Myocyte (in vitro differentiated cells): ENCODE data around the gene L3MBTL4. TPM values are rescaled to one million over a fixed set of nuclear protein-coding genes. Genes with fewer than 3 reads are reported as not detected.
"Not testable (repeated sequence)": the region's sequence is repeated elsewhere in the genome, so short reads cannot be mapped to it uniquely, and the experiment has no call there.

ENCODE experiments used
- DNase-seq: peaks from one replicate; pipeline ENCODE4 v3.0.0-alpha.2; 2012; ENCODE audit warnings: low read depth
- polyA plus RNA-seq: library from polyadenylated mRNA; unstranded; fragments of >200 nt; gene quantifications from one replicate; pipeline ENCODE4 v1.2.1, GENCODE V29; 2012; ENCODE audit warnings: missing spikeins
- total RNA-seq: library from RNA; depleted of rRNA; stranded (reverse); fragments of >200 nt; gene quantifications from 2 replicates; pipeline ENCODE4 v1.2.3, GENCODE V29; 2014

L3MBTL4 gene
- total RNA-seq, result 0.05 TPM in 1 of 2 replicates, not detected in the other
- polyA plus RNA-seq, result 0.03 TPM

GRCh38 chr18:6414723-6415417 is at the start of gene L3MBTL4:
Gene L3MBTL4, minus strand, starts transcription at chr18:6414911. Its CDS starts 103,286 bp downstream, at chr18:6311625.
- no peak for DNase-seq

DNA sequence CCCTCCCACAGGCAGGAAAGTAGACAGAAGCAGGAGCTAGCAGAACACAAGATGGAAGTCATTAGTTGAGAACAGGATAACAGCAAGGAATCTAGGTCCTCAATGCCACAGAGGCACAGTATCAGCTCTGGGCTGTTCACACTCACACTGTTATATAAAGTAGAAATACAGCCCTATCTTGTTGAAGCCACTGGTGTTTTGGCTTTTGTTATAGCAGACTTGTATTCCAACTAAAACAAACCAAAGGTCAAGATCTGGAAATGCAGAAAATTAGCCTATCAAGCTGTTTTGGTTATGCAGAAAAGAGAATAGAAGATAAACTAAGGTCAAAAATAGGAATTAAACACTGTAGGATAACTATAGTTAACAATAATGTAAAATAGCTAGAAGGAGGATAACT is 37.5 kb upstream of the L3MBTL4 start:
- no peak for DNase-seq

GRCh38 chr18:6449213-6449612 is 34.5 kb upstream of the L3MBTL4 start:
- DNase-seq, result no peak

- no peak for DNase-seq
These were observed 29.9 kb upstream of the L3MBTL4 start for GRCh38 chr18:6444466-6445228.

GRCh38 chr18:6441200-6441599 is 26.5 kb upstream of the L3MBTL4 start:
- no peak for DNase-seq

DNA sequence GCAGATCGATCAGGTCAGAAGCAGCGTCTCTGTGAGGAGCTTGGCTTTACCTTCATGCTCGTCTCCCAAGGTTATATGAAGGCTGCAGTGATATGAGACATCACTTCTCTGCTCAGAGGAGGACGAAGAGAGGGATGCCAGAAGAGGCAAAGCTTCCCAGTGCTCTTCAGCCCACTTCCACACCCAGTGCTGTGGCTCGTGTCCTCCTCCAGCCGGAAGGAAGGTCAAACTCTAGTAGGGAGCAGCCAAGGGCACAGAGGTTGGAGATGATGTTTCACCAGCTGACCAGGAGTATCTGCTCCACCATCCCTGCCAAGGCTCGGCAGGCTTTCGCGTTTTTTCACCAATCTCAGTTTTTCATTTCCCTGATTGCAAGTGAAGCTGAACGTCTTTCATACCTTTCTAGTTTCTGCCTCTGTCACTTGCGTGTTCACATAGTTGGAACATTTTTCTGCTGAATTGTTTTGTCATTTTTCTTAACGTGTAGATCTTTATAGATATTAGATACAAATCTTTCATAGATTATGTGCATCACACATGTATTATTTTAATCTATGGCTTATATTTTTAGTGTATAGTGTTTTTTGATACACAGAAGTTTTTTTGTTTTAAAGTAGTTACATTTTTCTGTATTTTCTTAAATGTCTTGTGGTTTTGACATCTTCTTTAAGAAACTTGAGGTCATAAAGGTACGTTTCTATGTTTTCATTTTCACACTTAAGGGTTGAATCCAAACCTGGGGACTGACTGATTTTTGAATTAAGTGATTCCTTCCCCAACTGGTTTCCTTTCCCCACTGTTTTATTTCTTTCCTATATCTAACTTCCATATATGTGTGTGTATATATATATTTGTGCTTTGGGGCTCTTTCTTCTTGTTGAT is 23.5 kb upstream of the L3MBTL4 start:
- DNase-seq, result no peak

DNA sequence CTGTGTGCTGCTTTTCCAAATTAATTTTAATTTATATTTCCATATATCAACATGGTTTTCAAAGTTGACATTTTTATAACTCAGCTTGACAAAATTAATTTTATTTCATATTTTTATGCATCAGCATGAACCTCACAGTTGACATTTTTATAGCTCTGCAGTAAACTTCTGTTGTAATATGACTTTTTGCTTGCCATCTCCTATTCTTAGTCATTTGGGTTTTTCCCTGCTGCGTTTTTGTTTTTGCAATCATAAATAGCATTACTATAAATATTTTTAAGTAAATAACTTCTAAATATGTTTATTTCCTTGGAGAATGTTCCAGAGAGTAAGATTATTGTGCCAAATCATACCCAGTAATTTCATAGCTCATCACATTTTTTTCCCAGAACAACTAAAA is 21.0 kb upstream of the L3MBTL4 start:
- DNase-seq, result no peak

GRCh38 chr18:6434987-6435709 is 20.4 kb upstream of the L3MBTL4 start:
- DNase-seq, result no peak

DNA sequence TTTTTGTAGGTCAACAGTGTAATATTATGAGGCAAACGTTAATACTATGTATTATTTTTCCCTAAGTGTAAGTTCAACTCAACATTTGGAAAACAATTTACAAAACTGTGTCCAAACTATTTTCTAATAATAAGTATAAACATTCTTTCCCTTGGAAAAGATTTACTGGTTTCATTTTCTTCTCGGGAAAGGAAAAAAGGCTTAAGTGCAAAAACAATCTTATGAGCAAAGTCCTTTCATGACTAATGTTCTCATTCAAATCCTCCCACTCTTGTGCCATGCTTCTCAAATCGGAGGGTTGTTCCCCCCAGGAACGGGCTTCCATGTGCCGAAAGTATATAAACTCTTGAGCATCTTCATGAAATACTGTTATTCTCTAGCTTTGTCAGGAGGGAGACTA is 19.8 kb upstream of the L3MBTL4 start:
- DNase-seq, result no peak

DNA sequence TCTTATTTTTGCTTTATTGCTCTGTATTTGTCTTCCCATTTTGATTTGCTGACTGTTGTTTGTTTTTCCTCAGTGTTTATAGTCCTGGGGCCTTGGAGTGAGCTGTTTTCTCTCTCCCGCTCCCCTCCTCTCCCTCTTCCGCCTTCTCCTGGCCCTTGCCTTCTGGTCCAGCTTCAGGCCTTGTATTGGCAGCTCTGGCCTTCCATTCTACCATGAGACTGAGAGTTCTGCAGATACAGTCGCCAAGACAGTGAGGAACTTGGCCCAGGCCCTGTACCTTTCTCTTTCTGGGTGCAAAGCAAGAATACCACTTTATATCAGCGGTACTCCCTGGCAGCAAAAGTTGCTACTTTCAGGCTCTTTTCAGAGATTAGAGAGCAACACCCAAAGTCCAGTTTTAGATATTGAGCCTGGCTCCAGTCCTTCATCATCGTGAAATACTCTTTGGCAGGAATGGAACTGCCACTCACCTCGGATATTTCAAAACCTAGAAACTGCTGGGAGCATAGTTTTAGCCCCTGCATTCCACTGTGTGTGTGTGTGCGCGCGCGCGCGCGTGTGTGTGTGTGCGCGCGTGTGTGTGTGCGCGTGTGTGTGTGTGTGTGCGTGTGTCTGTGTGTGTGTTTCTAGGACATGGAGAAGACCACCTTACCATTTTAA is 17.1 kb upstream of the L3MBTL4 start:
- no peak for DNase-seq

GRCh38 chr18:6428851-6429395 is 14.2 kb upstream of the L3MBTL4 start:
- no peak for DNase-seq

DNA sequence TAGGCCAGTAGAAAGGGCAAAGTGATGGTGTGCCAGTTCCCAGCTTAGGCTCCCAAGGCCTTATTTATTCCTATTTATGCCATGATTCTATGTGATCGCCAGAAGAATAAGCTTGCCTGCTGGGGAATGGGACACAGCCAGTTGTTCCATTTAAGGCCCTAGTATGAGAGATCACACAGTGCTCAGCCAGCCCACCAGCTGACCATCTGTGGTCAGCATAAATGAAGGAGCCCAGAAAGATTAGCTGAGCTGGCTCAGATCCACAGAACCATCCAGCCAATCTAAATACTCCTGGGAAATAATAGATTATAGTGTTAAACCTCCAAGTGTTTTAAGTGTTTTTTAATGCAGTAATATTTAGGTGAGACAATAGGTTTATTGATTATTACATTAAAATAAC is 12.6 kb upstream of the L3MBTL4 start:
- no peak for DNase-seq

- DNase-seq, result no peak
These were observed 8.6 kb upstream of the L3MBTL4 start for GRCh38 chr18:6423289-6423688.

GRCh38 chr18:6414118-6414722 is 491 bp downstream of the L3MBTL4 start:
- DNase-seq, result no peak

GRCh38 chr18:6413579-6414117 is 1.1 kb downstream of the L3MBTL4 start:
- DNase-seq, result no peak

DNA sequence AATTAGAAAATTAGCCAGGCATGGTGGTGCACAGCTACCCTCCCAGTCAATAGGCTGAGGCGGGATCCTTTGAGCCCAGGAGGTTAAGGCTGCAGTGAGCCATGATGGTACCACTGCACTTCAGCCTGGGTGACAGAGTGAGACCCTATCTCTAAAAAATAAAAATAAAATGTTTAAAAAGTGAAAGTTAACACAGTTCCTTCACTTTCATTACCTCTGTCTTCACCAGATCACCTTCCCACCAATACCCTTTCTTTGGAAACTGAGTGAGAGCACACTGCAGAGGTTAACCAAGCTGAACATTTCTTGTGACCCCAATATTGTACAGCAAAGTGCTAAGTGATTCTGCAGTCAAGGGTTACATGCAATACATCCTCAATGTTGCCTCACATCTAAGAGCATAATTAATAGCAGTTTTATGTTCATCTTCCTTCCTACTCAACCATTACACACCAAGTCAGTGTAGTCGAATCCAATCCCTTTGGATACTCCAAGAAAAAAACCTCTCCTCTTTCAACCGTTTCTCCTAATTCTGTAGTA is 1.7 kb downstream of the L3MBTL4 start:
- DNase-seq, result no peak

DNA sequence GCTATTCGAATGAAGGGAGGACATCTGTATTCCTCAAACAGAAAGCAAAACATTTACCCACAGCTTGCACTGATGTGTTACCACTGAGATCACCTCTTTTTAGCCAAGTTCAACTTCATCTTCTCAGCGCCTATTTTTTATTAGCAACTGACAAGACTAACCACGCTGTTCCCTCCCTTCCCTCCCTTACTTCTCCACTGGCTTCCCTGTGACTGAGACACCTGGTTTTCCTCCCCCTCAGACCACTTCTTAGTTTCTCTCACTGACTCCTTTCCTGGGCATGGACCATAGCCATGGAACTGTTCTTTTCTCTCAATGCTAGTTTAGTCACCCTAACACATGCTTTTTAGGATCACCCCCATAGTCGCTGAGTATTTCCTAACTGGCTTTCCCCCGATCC is 3.3 kb downstream of the L3MBTL4 start:
- no peak for DNase-seq

- no peak for DNase-seq
These were observed 4.8 kb downstream of the L3MBTL4 start for GRCh38 chr18:6409933-6410332.

DNA sequence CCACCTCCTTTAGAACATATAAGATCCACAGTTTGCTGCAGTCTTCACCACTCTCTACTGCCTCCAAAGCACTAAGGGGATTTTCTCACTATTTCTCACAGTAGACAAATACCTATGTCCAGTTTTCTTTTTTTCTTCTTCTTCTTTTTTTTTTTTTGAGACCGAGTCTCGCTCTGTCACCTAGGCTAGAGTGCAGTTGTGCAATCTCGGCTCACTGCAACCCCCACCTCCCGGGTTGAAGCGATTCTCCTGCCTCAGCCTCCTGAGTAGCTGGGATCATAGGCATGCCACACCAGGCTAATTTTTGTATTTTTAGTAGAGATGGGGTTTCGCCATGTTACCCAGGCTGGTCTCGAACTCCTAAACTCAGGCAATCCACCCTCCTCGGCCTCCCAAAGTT is 6.2 kb downstream of the L3MBTL4 start:
- not testable (repeated sequence) for DNase-seq
